Right lobe of liver (tissue), 6 donors: ENCODE measurements around the gene LMLN. TPM values are rescaled to one million over a fixed set of nuclear protein-coding genes. Genes with fewer than 3 reads are reported as not detected.

ENCODE experiments used
- ATAC-seq, 4 donors: fragments of 200-7000 bp; cut with Tn5 transposase; one replicate each; pipeline ENCODE4 v1.9.1; 2020; ENCODE audit warnings: mild to moderate bottlenecking in 4 of 4, moderate library complexity in 4 of 4
- DNase-seq, 3 donors: peaks; one replicate each; pipeline ENCODE4 v3.0.0-alpha.2; 2020
- H3K27ac ChIP-seq, 3 donors: fragments of 200-600 bp; one replicate each; pipeline ENCODE4 v1.8.0; 2022
- H3K27me3 ChIP-seq, 2 donors: fragments of 200-600 bp; one replicate each; pipeline ENCODE4 v1.8.0; 2022
- H3K36me3 ChIP-seq, 4 donors: fragments of 200-600 bp; sonication (generic) in 1 of 4; one replicate each; pipeline versions ENCODE4 v1.5.1 to v1.8.0; 2017 to 2022; ENCODE audit warnings: control low read depth in 1 of 4
- H3K4me1 ChIP-seq, 4 donors: fragments of 200-600 bp; sonication (generic) in 1 of 4; one replicate each; pipeline versions ENCODE4 v1.5.1 to v1.8.0; 2017 to 2022; ENCODE audit warnings: control low read depth in 1 of 4
- H3K4me3 ChIP-seq, 3 donors: fragments of 200-600 bp; one replicate each; pipeline ENCODE4 v1.8.0; 2022
- H3K9me3 ChIP-seq, 4 donors: fragments of 200-600 bp; sonication (generic) in 1 of 4; one replicate each; pipeline versions ENCODE4 v1.5.1 to v1.8.0; 2017 to 2022; ENCODE audit warnings: control low read depth in 1 of 4
- POLR2A ChIP-seq: fragments of 450-650 bp; IDR thresholded peaks from one replicate; pipeline ENCODE4 v1.6.1; 2017; ENCODE audit warnings: antibody characterized with exemption, mild to moderate bottlenecking
- WGBS: methylation state at CpG from one replicate; pipeline ENCODE4 v1.1.6; 2018; ENCODE audit warnings: low coverage, low lambda C conversion rate; ENCODE audit not compliant: insufficient coverage; ENCODE audit errors: missing lambda C conversion rate; 5-methylcytosine and 5-hydroxymethylcytosine counted together
- intact Hi-C, 2 donors: fragments of 100-400 bp; cut with DNase I; formaldehyde crosslinking; loops; one replicate each; pipeline versions ENCODE4 v1.11.2 to v1.14.1; 2022
- total RNA-seq, 6 experiments: library from RNA; depleted of rRNA in 2 of 6; stranded (reverse); fragments of >200 nt in 2 of 6; fragmentation: NEBNext Ultra II Directional in 3 of 6; extraction: Animal tissue kit (Norgen Biotek cat#: 25700) in 3 of 6; gene quantifications; one replicate each; pipeline versions ENCODE4 v1.1.0 to v1.2.4, GENCODE V29; 2016 to 2023
- TF ChIP-seq, protein P1 (sequence below), 4 donors: fragments of 200-600 bp in 3 of 4; fragments of 450-650 bp in 1 of 4; IDR thresholded peaks; one replicate each; pipeline versions ENCODE4 v1.5.1 to v1.8.0; 2016 to 2022; ENCODE audit warnings: antibody characterized with exemption in 4 of 4, mild to moderate bottlenecking in 2 of 4
- donor health status: DM: no; HTN: yes; CAD: no.
- donor health status: DM: no; HTN: no; CAD: no.
- donor health status: DM: no; HTN: no; CAD: no.
- donor health status: DM: no; HTN: yes; CAD: no.
- donor health status: DM: no; HTN: yes; CAD: no.

Gene LMLN
- total RNA-seq, 6 experiments from 2014 or later = 1.5 to 3.2 (median 2.4) TPM

DNA sequence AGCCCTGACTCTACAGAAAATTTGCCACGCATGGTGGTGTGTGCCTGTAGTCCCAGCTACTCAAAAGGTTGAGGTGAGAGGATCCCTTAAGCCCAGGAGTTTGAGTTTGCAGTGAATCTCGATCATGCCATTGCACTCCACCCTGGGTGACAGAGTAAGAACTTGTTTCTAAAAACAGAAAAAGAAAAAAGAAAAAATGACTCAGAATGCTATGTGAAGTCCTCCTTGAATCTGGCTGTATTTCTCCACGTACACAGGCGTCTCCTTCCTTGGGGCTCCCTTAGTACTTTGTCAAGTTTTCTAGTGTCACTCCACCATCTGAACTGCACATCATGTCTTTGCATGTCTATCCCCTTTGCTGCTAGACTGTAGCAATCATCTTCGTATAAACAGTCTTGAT, 104.4 kb downstream of the LMLN start:
- DNase-seq (no peak), ATAC-seq (no peak)
- TF ChIP-seq, protein P1, sequence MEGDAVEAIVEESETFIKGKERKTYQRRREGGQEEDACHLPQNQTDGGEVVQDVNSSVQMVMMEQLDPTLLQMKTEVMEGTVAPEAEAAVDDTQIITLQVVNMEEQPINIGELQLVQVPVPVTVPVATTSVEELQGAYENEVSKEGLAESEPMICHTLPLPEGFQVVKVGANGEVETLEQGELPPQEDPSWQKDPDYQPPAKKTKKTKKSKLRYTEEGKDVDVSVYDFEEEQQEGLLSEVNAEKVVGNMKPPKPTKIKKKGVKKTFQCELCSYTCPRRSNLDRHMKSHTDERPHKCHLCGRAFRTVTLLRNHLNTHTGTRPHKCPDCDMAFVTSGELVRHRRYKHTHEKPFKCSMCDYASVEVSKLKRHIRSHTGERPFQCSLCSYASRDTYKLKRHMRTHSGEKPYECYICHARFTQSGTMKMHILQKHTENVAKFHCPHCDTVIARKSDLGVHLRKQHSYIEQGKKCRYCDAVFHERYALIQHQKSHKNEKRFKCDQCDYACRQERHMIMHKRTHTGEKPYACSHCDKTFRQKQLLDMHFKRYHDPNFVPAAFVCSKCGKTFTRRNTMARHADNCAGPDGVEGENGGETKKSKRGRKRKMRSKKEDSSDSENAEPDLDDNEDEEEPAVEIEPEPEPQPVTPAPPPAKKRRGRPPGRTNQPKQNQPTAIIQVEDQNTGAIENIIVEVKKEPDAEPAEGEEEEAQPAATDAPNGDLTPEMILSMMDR (IDR thresholded peaks at IDR 0.05) = no peak
- no peak for TF ChIP-seq POLR2A
- no peaks in the 10 kb centered on the region for H3K36me3 ChIP-seq
- peaks cover 0 to 13% (median 0%) of the 10 kb centered on the region in 4 donors for H3K4me1 ChIP-seq
- intact Hi-C loops = no loop called here
- H3K9me3 ChIP-seq = no peaks in the 10 kb centered on the region
- H3K4me3 ChIP-seq = no peak overlapping the region
- H3K27ac ChIP-seq = no peak overlapping the region
- H3K27me3 ChIP-seq = no peaks in the 10 kb centered on the region
- WGBS = 74% methylated on average over 5 of the region's 5 CpGs

DNA sequence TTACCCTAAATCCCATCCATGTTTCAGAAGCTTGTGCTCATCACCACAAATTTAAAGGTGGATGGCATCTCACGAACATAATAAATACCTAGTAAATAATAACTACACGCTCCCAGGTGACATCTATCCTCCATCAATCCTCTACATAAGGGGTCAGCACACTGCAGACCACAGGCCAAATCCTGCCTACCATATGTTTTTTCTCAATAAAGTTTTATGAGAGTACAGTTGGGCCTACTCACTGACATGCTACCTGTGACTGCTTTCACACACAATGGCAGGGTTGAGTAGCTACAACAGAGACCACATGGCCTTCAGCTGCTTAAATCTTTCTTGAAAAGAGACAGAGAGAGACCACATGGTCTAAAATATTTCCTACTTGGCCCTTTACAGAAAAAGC, 105.9 kb downstream of the LMLN start:
- H3K27me3 ChIP-seq = no peaks in the 10 kb centered on the region

DNA sequence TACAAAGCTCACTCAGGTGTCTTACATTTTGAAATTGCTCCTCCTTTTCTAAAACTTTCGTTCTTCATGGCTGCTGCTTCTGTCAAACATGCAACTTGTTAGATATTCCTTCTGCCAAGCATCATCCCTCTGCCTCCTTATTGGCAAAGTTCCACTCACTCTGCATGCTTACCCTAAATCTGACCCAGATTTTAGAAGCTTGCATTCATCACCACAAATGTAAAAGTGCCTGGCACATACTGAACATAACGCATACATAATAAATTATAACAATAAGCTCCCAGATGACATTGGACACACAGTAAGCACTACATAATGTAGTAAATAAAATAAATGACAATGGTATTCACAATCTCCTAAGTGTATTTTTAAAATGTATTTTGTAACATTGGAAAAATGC, 107.4 kb downstream of the LMLN start:
- no peak overlapping the region for H3K4me3 ChIP-seq
- H3K4me1 ChIP-seq = no peaks in the 10 kb centered on the region
- intact Hi-C loops = no loop called here
- TF ChIP-seq, protein P1 (IDR thresholded peaks at IDR 0.05) = no peak
- TF ChIP-seq POLR2A = no peak
- H3K27me3 ChIP-seq = no peaks in the 10 kb centered on the region
- H3K9me3 ChIP-seq = no peaks in the 10 kb centered on the region
- no peak overlapping the region for H3K27ac ChIP-seq
- WGBS = 87% methylated on average over 2 of the region's 2 CpGs
- ATAC-seq (no peak), DNase-seq (no peak)
- H3K36me3 ChIP-seq = no peaks in the 10 kb centered on the region

More for the DNA sequence above, 105.9 kb downstream of the LMLN start:
- Histone ChIP-seq H3K27ac (no peak overlapping the region), H3K4me1 (peaks cover 0 to 13% (median 0%) of the 10 kb centered on the region in 4 donors), H3K36me3 (no peaks in the 10 kb centered on the region), H3K4me3 (no peak overlapping the region), H3K9me3 (no peaks in the 10 kb centered on the region)
- intact Hi-C loops = no loop called here
- no peak for TF ChIP-seq POLR2A
- TF ChIP-seq, protein P1 (IDR thresholded peaks at IDR 0.05) = no peak
- DNase-seq (no peak), ATAC-seq (no peak)
- WGBS = 77% methylated on average over 2 of the region's 2 CpGs

GRCh38 chr3:198070871-198071270, 110.9 kb downstream of the LMLN start:
- DNase-seq (no peak), ATAC-seq (no peak)
- no peak for TF ChIP-seq POLR2A
- TF ChIP-seq, protein P1 (IDR thresholded peaks at IDR 0.05) = no peak
- Histone ChIP-seq H3K9me3 (no peaks in the 10 kb centered on the region), H3K27me3 (no peaks in the 10 kb centered on the region), H3K4me3 (no peak overlapping the region), H3K4me1 (no peaks in the 10 kb centered on the region), H3K27ac (no peak overlapping the region), H3K36me3 (no peaks in the 10 kb centered on the region)
- 89% methylated on average over 5 of the region's 5 CpGs for WGBS
- intact Hi-C loops = no loop called here
